ENCODE measurements around the gene CLASRP. TPM values are rescaled to one million over a fixed set of nuclear protein-coding genes. Genes with fewer than 3 reads are reported as not detected.

The CLASRP gene
- total and polyA plus RNA-seq, 9 of the 15 experiments (the other 6 are each of a cell fraction or from before 2014, with no cell fraction given), result 0.94 to 86.3 (median 44.0) TPM

DNA sequence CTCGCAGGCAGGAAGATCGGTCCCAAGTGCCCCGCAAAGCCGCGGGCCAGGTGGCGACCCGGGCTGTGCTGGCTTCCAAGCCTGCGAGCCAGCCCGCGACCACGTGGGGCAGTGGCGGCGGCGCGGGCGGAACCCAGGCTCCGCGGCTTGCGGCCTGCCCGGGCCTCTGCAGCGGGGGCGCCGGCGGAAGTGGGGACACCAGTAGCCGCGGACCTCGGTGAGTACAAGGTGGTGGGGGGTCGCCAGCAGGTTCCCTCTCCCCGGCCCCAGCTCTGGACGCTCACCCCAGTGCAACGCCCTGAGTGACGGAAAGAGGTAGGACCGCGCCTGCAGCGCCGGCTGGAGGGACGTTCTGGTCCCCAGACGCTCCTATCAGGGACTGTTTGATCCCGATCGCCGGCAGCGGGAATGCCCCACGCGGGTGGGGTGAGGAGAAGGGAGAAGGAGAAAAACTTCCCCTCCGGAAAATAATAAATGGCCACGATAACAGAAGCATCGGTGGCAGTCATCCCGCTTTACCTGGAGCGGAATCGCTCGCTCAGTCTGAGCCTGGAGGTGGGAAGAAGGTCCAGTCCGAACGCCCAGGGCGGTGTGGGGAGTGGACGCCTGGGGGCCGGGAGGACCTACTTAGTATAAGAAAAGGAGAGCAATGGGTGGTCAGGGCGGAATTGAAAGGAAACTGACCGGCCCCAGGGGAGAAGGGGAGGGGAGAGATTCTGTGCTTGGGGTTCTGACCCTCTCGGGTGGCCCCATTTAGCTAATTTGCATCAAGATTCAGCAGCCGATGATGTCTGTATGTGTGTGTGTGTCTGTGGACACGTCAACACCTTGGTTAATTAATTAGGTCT, 40.4 kb downstream of the CLASRP start, which contains the start of gene GEMIN7 (continued):
- TF ChIP-seq RNF219 (CRISPR knock-in tag; IDR thresholded peaks at IDR 0.05), result no peak

DNA sequence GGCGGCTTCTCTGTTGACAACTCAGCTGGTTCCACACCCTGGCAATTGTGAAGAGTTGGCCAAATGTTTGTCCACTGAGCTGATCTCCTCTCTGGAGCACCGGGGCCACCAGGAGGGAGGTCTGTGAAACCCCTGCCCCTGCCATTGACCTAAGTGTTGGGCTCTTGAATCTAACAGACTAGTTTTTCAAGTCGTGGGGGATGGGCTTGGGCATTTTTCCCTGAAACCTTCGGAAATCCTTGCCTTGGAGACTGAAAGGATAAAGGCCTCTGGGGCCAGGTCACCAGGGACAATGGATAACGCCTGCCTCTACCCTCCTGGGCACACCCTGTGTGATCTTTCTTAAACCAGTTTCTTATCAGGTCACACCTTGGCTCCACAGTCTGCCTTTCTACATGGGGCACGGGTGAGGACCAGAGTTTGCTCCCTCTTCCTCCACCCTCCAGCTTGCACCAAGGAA, 41.1 kb downstream of the CLASRP start:
- H3K36me3 ChIP-seq (ENCODE audit: control insufficient read depth, insufficient read depth, low read length), result peaks cover 34% of the 10 kb centered on the region; the same call in 2 of the 3 replicates
- H3K4me3 ChIP-seq, result peak overlapping the region; percentile 92
- H3K9me1 ChIP-seq (ENCODE audit: control insufficient read depth, insufficient read depth, low read length), result no peaks in the 10 kb centered on the region
- 0% methylated on average over 6 of the region's 6 CpGs for WGBS (ENCODE audit: insufficient coverage, low coverage, missing lambda C conversion rate)
- H4K20me1 ChIP-seq (replicated peaks; ENCODE audit: control insufficient read depth, insufficient read depth, low read length), result no peaks in the 10 kb centered on the region; the same call in 1 of the 2 replicates
- H3K4me1 ChIP-seq (replicated peaks in 1 of 2; ENCODE audit: control insufficient read depth in 2 of 2, insufficient read depth in 2 of 2, low read length in 2 of 2), result peaks cover 23 to 46% of the 10 kb centered on the region in 2 experiments
- H3K9ac ChIP-seq (ENCODE audit: insufficient read depth in 1 of 2, low read depth in 2 of 2, low read length in 2 of 2), result peak overlapping the region; percentile 97 to 100
- ATAC-seq (no peak), DNase-seq (ENCODE audit: extremely low read depth in 1 of 4, low spot score in 3 of 4) (peak in 2 of 4 experiments; percentile 34 to 41), FAIRE-seq (no peak)
- TF ChIP-seq, protein P1, sequence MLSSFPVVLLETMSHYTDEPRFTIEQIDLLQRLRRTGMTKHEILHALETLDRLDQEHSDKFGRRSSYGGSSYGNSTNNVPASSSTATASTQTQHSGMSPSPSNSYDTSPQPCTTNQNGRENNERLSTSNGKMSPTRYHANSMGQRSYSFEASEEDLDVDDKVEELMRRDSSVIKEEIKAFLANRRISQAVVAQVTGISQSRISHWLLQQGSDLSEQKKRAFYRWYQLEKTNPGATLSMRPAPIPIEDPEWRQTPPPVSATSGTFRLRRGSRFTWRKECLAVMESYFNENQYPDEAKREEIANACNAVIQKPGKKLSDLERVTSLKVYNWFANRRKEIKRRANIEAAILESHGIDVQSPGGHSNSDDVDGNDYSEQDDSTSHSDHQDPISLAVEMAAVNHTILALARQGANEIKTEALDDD (IDR thresholded peaks at IDR 0.05), result 0 out of 2 replicates have a peak, but pooled peaks have one; percentile 21
- TF ChIP-seq TFAP4 (CRISPR knock-in tag; IDR thresholded peaks at IDR 0.05; ENCODE audit: borderline replicate concordance), result peak; percentile 69
- TF ChIP-seq TOE1 (IDR thresholded peaks at IDR 0.05; ENCODE audit: borderline replicate concordance), result no peak
- no peak for TF ChIP-seq TOE1 (CRISPR knock-in tag; IDR thresholded peaks at IDR 0.05; ENCODE audit: borderline replicate concordance, low read depth)
- 0 out of 2 replicates have a peak, but pooled peaks have one; percentile 26 for TF ChIP-seq ZNF232 (CRISPR knock-in tag; IDR thresholded peaks at IDR 0.05)
- TF ChIP-seq SMC3 (conservative IDR thresholded peaks at IDR 0.05; ENCODE audit: insufficient read depth, low read depth, low read length), result no peak
- peak; percentile 21 to 26; a peak in 1 of 4 replicates for TF ChIP-seq SIN3A (IDR thresholded peaks at IDR 0.05; ENCODE audit: borderline replicate concordance in 2 of 2, control insufficient read depth in 1 of 2, low read depth in 2 of 2, low read length in 2 of 2)
- TF ChIP-seq, protein P2, sequence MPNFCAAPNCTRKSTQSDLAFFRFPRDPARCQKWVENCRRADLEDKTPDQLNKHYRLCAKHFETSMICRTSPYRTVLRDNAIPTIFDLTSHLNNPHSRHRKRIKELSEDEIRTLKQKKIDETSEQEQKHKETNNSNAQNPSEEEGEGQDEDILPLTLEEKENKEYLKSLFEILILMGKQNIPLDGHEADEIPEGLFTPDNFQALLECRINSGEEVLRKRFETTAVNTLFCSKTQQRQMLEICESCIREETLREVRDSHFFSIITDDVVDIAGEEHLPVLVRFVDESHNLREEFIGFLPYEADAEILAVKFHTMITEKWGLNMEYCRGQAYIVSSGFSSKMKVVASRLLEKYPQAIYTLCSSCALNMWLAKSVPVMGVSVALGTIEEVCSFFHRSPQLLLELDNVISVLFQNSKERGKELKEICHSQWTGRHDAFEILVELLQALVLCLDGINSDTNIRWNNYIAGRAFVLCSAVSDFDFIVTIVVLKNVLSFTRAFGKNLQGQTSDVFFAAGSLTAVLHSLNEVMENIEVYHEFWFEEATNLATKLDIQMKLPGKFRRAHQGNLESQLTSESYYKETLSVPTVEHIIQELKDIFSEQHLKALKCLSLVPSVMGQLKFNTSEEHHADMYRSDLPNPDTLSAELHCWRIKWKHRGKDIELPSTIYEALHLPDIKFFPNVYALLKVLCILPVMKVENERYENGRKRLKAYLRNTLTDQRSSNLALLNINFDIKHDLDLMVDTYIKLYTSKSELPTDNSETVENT (CRISPR knock-in tag; IDR thresholded peaks at IDR 0.05), result no peak
- CTCF ChIA-PET (ENCODE audit: low intra/inter-chr PET ratio), result interaction anchor here (0.5 to 0.6 kb wide), 2 partner anchors 99 to 260 kb away, joined by 3 to 4 read pairs; partner anchors contain the start of gene KLC3
- intact Hi-C loops (cut with micrococcal nuclease), result no loop called here
- peak overlapping the region; percentile 89 for H3K4me2 ChIP-seq (ENCODE audit: insufficient read depth, low read length)
- peak overlapping the region; percentile 90 for H3K27ac ChIP-seq (ENCODE audit: extremely low read depth, low read depth, low read length)
- POLR2A ChIA-PET, result interaction anchor here (0.7 to 0.9 kb wide), 2 partner anchors 13 to 112 kb away, joined by 3 read pairs; no protein-coding TSS in a partner anchor
- in situ Hi-C loops (cut with MboI), result no loop called here
- H3K27me3 ChIP-seq (ENCODE audit: control insufficient read depth in 2 of 2, insufficient read depth in 2 of 2, low read length in 2 of 2), result no peaks in the 10 kb centered on the region
- no peaks in the 10 kb centered on the region for H3K9me3 ChIP-seq (replicated peaks; ENCODE audit: control insufficient read depth, insufficient read depth, low read depth, low read length)
- peaks cover 66% of the 10 kb centered on the region for H3K79me2 ChIP-seq (ENCODE audit: control insufficient read depth, insufficient read depth, low read length)
- H2AFZ ChIP-seq (ENCODE audit: low read depth, low read length), result no peak overlapping the region
- no TSS peak for BruUV-seq (replicated peaks)
